ENCODE results near the gene RIMOC1. TPM values are rescaled to one million over a fixed set of nuclear protein-coding genes. Genes with fewer than 3 reads are reported as not detected.

The RIMOC1 gene
- total and polyA plus RNA-seq, 7 donors, result 2.1 to 9.7 (median 6.8) TPM

GRCh38 chr5:41885286-41885685 is 18.9 kb upstream of the RIMOC1 start:
- Histone ChIP-seq H3K4me1 (no peaks in the 10 kb centered on the region), H3K9me3 (no peaks in the 10 kb centered on the region), H3K27ac (no peak overlapping the region), H3K4me3 (no peak overlapping the region), H3K36me3 (ENCODE audit: insufficient read depth in 1 of 2, low read depth in 1 of 2) (no peaks in the 10 kb centered on the region), H3K27me3 (ENCODE audit: insufficient read depth in 3 of 3, low read length in 2 of 3) (peaks cover 0 to 3% (median 0%) of the 10 kb centered on the region in 3 donors)
- intact Hi-C loops (cut with DNase I), result no loop called here
- ATAC-seq (no peak), DNase-seq (no peak)
- TF ChIP-seq, protein P1, sequence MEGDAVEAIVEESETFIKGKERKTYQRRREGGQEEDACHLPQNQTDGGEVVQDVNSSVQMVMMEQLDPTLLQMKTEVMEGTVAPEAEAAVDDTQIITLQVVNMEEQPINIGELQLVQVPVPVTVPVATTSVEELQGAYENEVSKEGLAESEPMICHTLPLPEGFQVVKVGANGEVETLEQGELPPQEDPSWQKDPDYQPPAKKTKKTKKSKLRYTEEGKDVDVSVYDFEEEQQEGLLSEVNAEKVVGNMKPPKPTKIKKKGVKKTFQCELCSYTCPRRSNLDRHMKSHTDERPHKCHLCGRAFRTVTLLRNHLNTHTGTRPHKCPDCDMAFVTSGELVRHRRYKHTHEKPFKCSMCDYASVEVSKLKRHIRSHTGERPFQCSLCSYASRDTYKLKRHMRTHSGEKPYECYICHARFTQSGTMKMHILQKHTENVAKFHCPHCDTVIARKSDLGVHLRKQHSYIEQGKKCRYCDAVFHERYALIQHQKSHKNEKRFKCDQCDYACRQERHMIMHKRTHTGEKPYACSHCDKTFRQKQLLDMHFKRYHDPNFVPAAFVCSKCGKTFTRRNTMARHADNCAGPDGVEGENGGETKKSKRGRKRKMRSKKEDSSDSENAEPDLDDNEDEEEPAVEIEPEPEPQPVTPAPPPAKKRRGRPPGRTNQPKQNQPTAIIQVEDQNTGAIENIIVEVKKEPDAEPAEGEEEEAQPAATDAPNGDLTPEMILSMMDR (IDR thresholded peaks at IDR 0.05), result no peak

GRCh38 chr5:41891066-41891707 is 13.0 kb upstream of the RIMOC1 start:
- WGBS, 3 donors, result 60 to 64% (median 61%) methylated on average over 2 of the region's 2 CpGs

DNA sequence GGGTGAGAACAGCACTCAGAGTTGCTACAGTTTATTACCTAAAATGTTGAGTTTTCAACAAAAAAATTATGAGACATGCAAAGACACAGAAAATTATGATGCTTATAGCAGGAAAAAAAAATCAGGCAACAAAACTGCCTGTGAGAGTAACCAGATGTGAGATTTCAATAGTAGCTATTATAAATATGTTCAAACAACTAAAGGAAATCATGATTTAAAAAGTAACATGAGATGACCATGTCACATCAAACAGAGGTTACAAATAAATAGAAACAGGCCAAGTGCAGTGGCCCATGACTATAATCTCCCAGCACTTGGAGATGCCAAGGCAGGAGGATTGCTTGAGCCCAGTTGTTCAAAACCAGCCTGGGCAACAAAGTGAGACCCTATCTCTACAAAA is 12.1 kb upstream of the RIMOC1 start:
- DNase-seq, result no peak
- Histone ChIP-seq H3K4me3 (no peak overlapping the region), H3K9me3 (no peaks in the 10 kb centered on the region), H3K4me1 (no peaks in the 10 kb centered on the region), H3K27me3 (ENCODE audit: insufficient read depth in 3 of 3, low read length in 2 of 3) (peaks cover 0 to 20% (median 6%) of the 10 kb centered on the region in 3 donors), H3K27ac (no peak overlapping the region), H3K36me3 (ENCODE audit: insufficient read depth in 1 of 2, low read depth in 1 of 2) (no peaks in the 10 kb centered on the region)
- TF ChIP-seq, protein P1 (IDR thresholded peaks at IDR 0.05), result no peak
- intact Hi-C loops (cut with DNase I), result no loop called here
- ATAC-seq, result no peak

More at GRCh38 chr5:41891066-41891707, 13.0 kb upstream of the RIMOC1 start:
- Histone ChIP-seq H3K9me3 (no peaks in the 10 kb centered on the region), H3K4me3 (no peak overlapping the region), H3K4me1 (no peaks in the 10 kb centered on the region), H3K36me3 (ENCODE audit: insufficient read depth in 1 of 2, low read depth in 1 of 2) (no peaks in the 10 kb centered on the region), H3K27ac (no peak overlapping the region), H3K27me3 (ENCODE audit: insufficient read depth in 3 of 3, low read length in 2 of 3) (peaks cover 0 to 14% (median 3%) of the 10 kb centered on the region in 3 donors)
- ATAC-seq, result no peak
- TF ChIP-seq, protein P1 (IDR thresholded peaks at IDR 0.05), result no peak
- intact Hi-C loops (cut with DNase I), result no loop called here
- no peak for DNase-seq

DNA sequence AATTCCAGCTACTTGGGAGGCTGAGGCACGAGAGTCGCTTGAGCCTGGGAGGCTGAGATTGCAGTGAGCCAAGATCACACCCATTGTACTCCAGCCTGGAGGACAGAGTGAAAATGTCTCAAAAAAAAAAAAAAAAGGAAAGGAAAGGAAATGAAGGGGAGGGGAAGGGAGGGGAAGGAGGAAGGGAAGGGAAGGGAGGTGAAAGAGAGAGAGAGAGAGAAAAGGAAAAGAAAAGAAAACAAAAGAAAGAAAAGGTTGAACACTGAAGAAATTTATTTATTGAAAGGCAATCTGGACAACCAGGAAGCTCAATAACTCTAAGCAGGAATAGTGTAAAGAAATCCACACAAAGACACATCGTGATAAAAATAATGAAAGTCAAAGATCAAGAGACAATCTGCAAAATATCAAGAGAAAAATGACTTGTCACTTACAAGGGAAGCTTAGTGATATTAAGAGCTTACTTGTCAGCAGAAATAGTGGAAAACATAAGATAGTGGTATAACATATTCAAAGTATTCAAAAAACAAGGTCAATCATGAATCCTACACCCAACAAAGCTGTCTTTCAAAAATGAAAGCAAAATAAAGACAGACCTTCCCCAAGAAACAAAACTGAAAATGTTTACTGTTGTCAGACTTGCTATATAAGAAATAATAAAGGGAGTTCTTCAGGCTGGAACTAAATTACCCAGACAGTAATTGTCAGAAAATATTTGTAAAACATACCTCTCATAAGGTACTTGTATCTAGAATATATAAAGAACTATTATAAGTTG is 10.9 kb upstream of the RIMOC1 start:
- TF ChIP-seq, protein P1 (IDR thresholded peaks at IDR 0.05), result no peak
- no peak overlapping the region for H3K4me3 ChIP-seq
- no peaks in the 10 kb centered on the region for H3K4me1 ChIP-seq
- no peak for DNase-seq
- H3K36me3 ChIP-seq (ENCODE audit: insufficient read depth in 1 of 2, low read depth in 1 of 2), result no peaks in the 10 kb centered on the region
- 78 to 83% (median 79%) methylated on average over 3 of the region's 3 CpGs for WGBS, 3 donors
- peaks cover 0 to 20% (median 6%) of the 10 kb centered on the region in 3 donors for H3K27me3 ChIP-seq (ENCODE audit: insufficient read depth in 3 of 3, low read length in 2 of 3)
- no peak for ATAC-seq
- H3K27ac ChIP-seq, result no peak overlapping the region
- no peaks in the 10 kb centered on the region for H3K9me3 ChIP-seq
- intact Hi-C loops (cut with DNase I), result no loop called here
